UCSD-AML1 (cell line): ENCODE results near the gene IL31RA.

ENCODE experiments used
- DNase-seq: peaks from one replicate; lab custom pipeline; 2025; ENCODE audit not compliant: unreplicated experiment; lab: John Stamatoyannopoulos, UW

IL31RA gene

DNA sequence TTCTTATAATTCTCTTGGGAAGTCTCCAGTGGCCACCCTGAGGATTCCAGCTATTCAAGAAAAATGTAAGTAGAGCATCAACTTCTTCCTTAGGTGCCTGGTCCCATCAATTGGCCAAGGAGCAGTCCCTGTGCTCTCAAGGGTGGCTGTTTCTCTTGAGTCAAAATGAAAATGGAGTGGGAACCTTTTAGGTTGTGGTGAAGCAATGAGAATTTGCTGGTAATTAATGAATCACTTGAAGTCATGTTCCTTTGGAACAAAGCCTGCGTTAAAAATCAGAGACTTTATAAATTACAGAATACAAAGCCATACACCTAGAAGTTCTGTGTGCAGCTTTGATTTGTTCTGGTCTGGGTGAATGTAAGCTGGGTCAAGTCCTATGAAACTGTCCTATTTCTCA, 48.9 kb downstream of the IL31RA start:
- no peak for DNase-seq

DNA sequence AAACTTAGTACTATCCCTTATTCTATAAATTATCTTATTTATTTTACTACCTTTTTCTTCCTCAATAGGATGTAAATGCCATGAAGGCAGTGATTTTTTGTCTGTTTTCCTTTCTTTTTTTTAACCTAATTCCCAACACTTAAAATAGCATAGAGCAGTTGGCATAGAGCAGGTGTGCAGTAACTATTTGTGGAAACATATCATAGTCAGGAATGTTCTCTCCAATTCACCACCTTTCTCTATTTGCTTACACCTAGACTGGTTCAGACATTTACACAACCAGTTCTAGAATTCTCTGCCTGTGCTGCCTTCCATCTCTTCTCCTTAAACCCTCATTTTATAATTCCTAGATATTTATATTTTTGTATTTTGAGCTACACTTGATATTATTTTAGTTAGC, 49.6 kb downstream of the IL31RA start:
- DNase-seq, result no peak

DNA sequence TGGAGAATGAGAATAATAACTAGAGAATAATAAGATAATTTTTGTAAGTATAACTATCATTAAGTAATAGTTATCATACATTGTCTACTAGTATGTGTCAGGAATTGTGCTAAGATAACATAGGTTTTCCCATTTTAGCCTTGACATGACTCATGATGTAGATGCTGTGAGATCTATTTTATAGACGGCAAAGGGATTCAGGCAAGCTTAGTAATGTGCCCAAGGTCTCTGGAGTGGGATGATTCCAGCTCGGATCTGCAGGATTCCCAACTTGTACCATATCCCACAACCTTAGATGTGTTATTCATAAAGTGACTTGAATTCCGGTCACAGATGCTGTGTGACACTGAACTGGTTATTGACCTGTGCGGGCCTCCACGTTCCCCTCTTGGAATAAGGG, 51.5 kb downstream of the IL31RA start:
- DNase-seq, result no peak

DNA sequence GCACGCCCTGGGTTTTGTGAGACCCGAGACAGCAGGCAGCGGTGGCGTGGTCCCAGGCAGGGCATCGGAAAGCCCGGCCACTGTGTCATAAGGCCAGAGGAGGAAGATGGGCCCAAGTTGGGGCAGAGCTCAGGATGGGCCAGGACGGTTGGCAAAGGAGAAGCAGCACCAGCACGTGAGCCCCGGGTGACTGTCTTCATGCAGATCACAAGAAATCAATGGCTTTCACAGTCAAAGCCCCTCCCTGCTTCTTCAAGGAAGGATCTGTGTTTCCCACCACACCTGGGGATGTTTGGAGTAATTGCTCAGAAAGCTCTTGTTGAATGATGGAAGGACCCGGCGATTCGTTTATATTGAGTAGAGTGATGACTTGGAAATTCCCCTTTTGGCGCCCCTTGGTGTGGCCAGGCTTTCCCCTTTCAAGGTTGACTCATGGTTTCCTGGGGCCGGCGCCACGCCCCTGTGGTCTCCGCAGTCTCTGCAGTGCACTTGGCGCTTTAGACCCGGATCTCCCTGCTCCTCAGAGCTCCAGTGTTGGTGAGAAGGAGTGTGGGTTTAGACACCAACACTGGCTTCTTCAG, 52.1 kb downstream of the IL31RA start:
- DNase-seq, result peak; percentile 43

DNA sequence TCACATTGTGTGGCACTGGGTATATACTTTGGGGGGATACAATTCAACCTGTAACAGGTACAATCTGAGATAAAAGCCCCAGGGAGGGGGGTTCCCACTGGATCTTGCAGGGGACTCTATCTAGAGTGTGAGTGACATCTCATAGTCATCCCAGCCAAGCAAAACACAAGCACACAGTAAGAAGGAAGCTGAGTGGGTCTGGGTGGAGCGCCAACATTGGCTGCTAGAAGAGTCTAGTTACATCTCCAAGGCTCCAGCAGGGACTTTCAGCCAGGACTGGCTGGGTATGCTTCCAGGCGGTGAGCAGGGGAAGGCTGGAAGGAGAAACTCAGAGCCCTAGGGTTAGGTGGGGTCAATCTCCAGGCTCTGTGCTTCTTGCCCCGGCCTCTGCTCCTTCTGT, 53.0 kb downstream of the IL31RA start:
- no peak for DNase-seq

DNA sequence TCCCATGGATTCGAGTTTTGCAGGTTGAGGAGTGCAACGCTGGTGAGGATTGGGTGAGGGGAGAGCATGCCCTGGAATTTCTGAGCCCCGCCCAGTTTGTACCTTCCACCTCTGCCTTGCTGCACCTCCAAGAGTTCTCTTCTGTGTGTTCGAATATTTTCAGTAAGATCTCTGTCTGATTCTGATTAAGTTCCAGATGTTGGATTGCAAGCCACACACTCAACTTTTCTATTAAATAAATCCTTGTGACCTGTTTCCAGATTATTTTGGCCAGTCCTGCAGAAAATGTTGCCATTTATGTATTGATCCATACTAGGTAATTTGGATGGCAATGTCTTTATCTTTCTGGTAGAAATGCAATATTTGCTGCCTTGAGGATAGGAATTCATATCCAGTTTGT, 54.1 kb downstream of the IL31RA start:
- no peak for DNase-seq

DNA sequence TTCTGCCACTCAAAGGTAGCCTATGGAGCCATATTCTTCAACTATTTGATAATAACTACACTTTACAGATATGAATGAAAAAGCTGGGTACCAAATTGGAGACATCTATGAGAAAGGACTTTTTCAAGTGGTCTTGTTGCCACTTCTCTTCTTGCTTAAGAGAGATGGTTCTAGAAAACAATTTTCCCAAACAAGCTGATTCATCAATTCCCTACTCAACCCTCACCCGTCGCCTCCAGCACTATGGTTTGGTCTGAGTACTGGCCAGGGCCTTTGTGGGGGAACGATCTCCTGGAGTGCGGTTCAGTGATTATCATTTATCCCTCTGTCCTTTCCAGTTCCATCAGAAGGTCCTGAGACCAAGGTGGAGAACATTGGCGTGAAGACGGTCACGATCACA, 56.8 kb downstream of the IL31RA start:
- no peak for DNase-seq

DNA sequence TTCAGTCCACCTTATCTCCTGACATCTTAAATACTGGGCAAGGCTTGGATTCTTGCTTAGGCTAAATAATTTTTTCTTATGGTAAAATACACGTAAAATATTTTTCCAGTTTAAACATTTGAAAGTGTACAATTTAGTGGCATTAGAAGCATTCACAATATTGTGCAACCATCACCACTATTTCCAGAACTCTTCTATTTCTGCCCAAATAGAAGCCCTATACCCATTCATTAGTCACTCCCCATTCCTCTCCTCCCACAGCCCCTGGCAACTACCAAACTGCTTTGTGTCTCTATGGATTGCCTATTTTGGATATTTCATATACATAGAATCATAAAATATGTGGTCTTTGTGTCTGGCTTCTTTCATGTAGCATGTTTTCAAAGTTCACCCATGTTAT, 57.6 kb downstream of the IL31RA start:
- DNase-seq, result no peak

DNA sequence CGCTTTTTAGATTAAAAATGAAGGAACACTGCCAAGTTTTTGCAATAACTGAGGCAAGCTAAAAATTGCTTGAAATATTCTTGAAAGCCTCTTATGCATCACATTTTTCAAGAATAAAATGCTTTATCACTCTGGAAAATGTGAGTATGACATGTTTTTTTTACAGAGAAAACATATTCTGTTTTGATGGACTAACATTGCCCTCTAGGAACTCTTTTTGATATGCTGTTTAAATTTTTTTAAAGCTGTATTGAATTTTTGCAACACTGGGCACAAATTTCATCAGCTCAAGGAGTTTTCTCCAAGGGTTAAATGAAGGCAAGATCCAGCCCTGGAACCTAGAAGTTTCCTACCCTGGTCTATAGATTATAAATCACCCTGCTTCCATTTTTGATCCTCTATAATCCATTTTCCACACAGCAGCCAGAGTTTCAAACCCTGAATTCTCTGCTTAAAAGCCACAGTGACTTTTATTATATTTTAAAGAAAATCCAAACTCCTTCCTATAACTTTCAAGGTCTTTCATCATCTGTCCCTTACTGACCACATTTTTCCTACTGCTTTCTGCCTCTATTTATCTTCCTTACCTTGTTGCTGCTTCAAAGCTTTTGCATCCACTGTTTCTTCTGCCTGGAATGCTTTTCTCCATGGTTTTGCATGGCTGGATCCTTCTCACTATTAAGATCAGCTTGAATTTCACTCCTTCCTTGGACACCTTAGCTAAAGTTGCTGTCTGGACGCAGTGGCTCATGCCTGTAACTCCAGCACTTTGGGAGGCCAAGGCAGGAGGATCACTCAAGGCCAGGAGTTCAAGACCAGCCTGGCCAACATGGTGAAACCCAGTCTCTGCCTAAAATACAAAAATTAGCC, 60.9 kb downstream of the IL31RA start:
- DNase-seq, result no peak

DNA sequence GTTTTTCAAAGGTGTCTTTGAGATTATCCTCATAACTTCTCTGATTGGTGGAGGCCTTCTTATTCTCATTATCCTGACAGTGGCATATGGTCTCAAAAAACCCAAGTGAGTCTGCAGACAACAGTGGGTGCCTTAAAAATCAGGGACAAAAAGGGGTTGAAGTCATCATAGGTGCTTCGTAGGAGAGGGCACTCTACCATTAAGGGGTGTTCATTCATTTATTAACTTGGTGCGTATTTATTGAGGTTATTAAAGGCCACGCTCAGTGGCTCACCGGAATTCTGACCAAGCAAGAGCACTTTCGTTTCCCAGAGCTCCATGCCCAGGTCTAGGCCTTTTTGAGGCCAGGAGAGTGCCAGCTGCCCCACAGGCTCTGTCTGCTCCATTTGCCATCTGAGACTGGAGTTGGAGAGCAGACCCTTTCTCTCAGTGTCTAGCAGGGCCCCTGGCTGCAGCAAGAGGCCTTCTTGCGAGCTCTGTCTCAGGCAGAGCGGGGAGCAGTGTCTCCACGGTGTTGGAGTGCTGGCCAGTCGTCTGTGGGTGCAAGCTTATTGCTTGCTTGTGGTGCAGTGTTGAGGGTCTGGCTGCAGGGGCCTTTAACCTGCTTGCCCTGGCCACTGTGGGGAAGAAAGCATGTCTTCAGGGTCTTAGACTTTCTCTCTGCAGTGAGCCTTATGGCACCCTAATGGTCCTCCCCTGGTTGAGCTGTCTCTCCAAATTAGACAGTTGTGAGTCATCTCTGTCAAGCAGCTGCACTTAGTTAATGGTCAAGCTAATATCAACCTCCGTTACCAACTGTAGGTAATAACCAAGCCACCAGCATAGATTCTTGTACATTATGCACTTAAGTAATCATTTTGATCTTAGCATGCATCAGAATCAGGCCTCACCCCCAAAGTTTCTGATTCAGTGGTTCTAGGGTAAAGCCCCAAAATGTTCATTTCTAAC, 62.6 kb downstream of the IL31RA start:
- no peak for DNase-seq

DNA sequence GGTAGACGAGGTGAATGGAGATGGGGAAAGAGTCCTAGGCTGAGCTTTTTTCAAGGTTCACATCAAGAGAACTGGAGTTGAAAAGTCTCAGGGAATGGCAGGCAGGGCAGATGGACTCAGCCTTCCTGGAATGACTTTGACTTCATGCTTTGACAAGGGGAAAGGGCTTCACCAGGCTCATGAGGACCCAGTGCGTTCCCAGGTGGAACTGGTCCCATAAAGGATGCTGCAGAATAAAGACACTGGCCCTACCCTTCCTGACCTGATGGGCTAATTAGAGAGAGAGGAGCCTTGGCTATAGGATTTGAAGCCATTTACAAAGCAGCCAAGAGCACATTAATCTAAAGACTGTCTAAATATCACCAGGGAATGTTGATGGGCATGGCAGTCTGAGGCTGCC, 63.8 kb downstream of the IL31RA start:
- no peak for DNase-seq

DNA sequence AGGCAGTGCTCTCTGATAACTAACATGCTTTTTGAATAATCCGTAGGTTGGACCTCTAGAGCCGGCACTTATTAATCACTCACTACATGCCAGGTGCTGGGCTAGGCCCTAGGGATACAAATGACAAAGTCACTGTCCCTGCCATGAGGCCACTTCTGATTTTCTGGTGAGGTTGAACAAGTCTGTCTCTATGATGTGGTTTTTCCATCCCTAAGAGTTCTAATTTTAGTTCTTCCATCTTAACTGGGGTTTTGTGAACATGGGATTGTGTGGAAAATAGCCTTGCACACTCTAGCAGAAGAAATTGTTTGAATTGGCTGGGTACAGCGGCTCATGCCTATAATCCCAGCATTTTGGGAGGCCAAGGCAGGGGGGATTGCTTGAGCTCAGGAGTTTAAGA, 64.6 kb downstream of the IL31RA start:
- DNase-seq, result no peak

DNA sequence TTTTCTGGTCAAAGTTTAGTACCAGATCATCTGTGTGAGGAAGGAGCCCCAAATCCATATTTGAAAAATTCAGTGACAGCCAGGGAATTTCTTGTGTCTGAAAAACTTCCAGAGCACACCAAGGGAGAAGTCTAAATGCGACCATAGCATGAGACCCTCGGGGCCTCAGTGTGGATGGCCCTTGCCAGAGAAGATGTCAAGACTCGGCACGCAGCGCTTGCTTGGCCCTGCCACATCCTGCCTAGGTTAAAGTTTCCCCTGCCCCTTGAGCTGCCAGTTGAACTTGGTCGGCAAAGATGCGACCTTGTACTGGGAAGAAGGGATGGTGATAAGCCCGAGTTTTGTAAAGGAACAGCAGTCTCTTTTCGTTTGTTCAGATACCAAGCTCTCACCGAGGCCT, 65.8 kb downstream of the IL31RA start:
- DNase-seq, result no peak

DNA sequence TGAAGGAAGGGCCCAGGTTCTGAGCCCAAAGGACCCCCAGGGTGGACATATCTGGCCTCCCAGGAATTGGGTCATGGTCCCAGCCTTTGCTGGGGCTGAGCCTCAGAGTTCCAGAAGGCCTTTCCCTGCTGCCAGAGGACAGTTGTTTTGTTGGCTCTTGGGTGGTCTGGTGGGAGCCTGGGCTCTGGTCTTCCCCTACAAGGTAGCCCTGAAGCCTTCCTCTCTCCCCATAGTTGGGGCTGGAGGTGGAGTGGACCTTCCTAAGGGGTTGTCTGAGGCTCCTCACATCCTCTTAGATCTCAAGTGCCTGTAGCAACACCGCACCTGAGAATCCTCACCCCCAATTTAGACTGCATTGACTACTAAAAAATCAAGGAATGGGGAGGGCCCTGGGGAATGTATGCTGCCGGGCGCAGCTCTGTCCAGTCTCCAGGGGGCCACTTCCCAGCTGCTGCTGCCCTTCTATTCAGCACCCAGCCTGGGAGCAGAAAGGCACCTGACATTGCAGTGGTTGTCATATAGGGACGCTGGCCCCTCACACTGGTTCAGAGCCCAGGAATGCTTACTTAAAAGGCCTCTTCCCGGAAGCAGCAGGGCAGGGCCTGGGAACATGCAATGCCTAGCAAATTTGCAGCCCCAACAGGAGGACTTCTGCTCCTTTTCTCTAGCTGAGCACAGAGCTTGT, 66.4 kb downstream of the IL31RA start:
- no peak for DNase-seq

DNA sequence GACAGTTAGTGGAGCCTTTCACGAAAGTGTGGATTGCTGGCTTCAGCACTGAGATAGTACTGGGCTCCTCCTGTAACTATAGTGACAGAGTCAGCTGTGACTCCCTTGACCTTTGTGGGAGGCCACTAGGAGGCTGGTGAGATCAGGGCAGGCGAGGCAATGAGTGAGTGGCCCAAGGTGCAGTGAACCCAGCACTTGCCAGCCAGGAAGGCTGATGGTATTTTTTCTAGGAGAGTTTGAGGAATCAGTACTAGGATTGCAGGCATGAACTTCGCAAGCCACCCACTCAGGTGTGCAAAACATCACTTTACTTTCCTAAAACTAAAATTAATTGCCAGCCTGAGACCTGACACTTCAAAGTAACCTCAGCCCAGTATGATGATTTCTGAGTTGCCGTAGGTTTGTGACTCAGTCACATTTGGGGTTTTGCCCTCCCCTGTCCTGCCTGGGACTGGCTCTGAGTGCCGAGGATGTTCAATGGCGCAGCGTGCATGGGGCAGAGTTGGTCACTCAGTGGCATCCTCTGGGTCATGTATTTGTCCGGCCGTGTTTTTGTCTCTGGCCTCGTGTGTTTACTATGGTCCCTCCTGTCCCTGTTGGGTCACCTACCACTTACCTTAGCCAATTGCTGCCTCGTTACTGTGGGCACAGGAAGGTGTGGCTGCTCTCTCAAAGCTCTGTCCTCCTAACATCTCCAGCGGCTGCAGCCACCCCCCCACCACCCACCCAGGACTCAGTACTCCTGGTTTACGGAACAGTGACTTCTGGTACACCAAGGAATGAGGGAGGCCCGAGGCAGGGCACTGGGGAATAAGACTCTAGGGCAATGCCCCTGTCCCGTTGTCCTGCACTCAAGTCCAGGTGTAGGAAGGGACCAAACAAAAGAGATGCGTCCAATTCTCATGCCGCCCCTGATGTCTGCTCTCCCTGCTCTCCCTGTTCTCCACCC, 67.2 kb downstream of the IL31RA start:
- no peak for DNase-seq

DNA sequence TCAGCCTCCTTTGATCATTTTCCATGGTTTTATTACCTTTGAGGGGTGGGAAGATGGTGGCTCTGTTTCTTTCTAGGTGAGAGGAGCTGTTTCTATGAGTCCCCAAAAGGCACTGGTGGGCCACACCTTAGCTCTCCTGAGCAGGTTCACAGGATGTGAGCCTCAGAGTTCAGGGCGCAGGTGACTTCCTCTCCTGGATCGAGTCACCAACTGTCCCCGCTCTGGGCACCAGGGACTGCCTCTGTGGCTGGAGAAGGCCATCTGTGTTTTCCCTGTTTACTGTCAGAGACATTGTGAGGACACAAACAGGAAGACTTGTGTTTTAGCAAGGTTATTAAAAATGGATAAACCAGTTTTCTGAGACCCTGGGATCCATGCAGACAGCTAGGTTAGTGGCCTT, 68.5 kb downstream of the IL31RA start:
- no peak for DNase-seq

DNA sequence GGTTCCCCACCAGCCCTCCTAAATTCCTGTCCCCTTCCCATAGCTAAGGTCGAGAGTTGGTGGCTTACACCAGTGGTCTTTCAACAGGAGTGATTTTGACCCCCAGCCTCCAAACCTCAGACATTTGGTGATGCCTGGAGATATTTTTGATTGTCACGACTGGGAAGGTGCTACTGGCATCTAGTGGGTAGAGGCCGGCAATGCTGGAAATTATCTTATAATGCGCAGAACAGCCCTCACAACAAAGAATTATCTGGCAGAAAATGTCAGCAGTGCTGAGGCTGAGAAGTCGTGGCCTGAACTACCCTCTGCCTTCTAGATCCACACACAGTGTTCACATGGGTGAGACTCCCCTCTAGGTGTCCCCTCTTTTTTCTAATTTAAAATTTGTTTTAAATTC, 69.6 kb downstream of the IL31RA start:
- no peak for DNase-seq

DNA sequence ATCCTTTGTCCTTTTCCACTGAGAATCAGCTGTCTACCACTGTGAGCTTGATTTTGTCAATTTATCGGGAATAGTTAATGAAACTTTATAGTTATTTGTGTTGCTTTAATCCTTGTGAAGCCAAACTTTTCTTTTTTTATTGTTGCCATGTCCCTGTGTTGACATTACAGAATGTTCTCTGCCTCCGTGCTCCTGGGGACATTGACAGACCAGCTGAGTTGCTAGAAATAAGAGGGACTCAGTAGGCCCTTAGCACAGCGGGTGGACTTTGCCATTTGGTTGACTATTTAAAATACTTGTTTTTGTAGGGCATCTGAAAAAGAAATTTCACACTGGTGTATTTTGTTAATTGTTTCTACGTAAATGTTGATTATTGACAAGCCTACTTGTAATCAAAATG, 70.5 kb downstream of the IL31RA start:
- no peak for DNase-seq

DNA sequence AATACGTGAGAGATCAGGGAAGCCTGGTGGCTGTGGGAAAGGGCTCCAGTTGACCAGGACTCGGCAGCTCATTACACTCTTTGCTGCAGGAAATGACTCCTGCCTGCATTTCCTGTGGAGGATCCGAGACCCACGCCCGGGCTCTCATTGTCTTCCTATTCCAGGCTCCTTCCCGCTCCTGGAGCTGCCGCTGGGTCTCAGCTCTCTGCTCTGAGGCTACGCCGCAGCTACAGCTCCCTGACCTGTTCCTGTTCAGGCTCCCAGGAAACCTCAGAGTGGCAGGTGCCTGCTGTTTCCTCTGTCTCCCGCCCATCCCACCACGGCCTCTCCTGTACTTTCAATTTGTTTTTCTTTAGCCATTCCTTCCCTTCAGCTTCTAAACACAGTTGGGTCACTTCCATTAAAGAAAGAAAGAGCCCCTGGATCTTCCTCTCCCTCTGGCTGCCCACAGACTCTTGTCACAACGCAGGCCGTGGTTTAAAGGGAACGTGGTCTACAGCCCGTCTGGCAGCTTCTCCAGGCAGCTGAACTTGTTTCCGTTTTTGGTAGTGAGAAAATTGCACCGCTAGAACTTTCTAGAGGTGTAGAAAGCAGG, 72.1 kb downstream of the IL31RA start:
- peak; percentile 60 for DNase-seq
